Cortex of kidney (tissue), 1 donor: ENCODE data around the gene SNRPD2.
"Not testable (repeated sequence)": the region's sequence is repeated elsewhere in the genome, so short reads cannot be mapped to it uniquely, and the experiment has no call there.

Experiments
- DNase-seq: peaks from one replicate; lab custom pipeline; 2025; lab: John Stamatoyannopoulos, UW

The SNRPD2 gene

GRCh38 chr19:45705115-45705514 is 13.4 kb upstream of the SNRPD2 start:
- no peak for DNase-seq

GRCh38 chr19:45701676-45702075 is 9.9 kb upstream of the SNRPD2 start:
- no peak for DNase-seq

- no peak for DNase-seq
Observed at GRCh38 chr19:45693106-45693788, 1.5 kb upstream of the SNRPD2 start.

GRCh38 chr19:45692187-45693105 is 693 bp upstream of the SNRPD2 start, which contains the start of gene QPCTL:
Gene QPCTL (plus strand): TSS chr19:45692666. CDS start chr19:45692704, 38 bp downstream.
- no peak for DNase-seq

GRCh38 chr19:45687599-45687998 is 4.2 kb downstream of the SNRPD2 start:
- no peak for DNase-seq

- not testable (repeated sequence) for DNase-seq
Observed at GRCh38 chr19:45685045-45685444, 6.7 kb downstream of the SNRPD2 start.

GRCh38 chr19:45682908-45683307 is 8.8 kb downstream of the SNRPD2 start:
- DNase-seq = no peak

- no peak for DNase-seq
Observed at GRCh38 chr19:45682117-45682516, 9.6 kb downstream of the SNRPD2 start.

GRCh38 chr19:45681391-45682015 is 10.2 kb downstream of the SNRPD2 start:
- DNase-seq = peak; percentile 41

- no peak for DNase-seq
Observed at GRCh38 chr19:45677351-45678230, 14.2 kb downstream of the SNRPD2 start.

- DNase-seq = no peak
Observed at GRCh38 chr19:45676851-45677263, 14.9 kb downstream of the SNRPD2 start.

GRCh38 chr19:45674946-45675345 is 16.8 kb downstream of the SNRPD2 start:
- no peak for DNase-seq

- no peak for DNase-seq
Observed at GRCh38 chr19:45670670-45671453, 20.9 kb downstream of the SNRPD2 start.

- no peak for DNase-seq
Observed at GRCh38 chr19:45668342-45668871, 23.3 kb downstream of the SNRPD2 start.

GRCh38 chr19:45667620-45668341 is 24.0 kb downstream of the SNRPD2 start, which contains the start of gene GIPR:
Gene GIPR (plus strand): TSS chr19:45668221. CDS start chr19:45669521, 1,300 bp downstream.
- DNase-seq = no peak

- DNase-seq = no peak
Observed at GRCh38 chr19:45664575-45664974, 27.2 kb downstream of the SNRPD2 start.

- DNase-seq = no peak
Observed at GRCh38 chr19:45663800-45664199, 28.0 kb downstream of the SNRPD2 start.

- no peak for DNase-seq
Observed at GRCh38 chr19:45660636-45661035, 31.1 kb downstream of the SNRPD2 start.

- no peak for DNase-seq
Observed at GRCh38 chr19:45659096-45659729, 32.5 kb downstream of the SNRPD2 start.
